Lung (tissue), 12 donors: ENCODE measurements around the gene TAS1R1. TPM values are rescaled to one million over a fixed set of nuclear protein-coding genes. Genes with fewer than 3 reads are reported as not detected.

Experiments used
- ATAC-seq: fragments of 200-7000 bp; cut with Tn5 transposase; one replicate; pipeline ENCODE4 v1.9.1; 2020; ENCODE audit warnings: moderate number of reproducible peaks; ENCODE audit not compliant: insufficient read depth, low FRiP score
- DNase-seq, 3 donors: peaks; one replicate each; pipeline ENCODE4 v3.0.0-alpha.2; 2013 to 2017
- H3K27ac ChIP-seq, 2 donors: one replicate each; pipeline ENCODE4 v1.5.1; 2013; ENCODE audit warnings: mild to moderate bottlenecking in 2 of 2, moderate library complexity in 2 of 2, control low read depth in 1 of 2, inconsistent platforms in 1 of 2, low read depth in 1 of 2, low read length in 1 of 2
- H3K27me3 ChIP-seq, 3 donors: one replicate each; pipeline ENCODE4 v1.5.1; 2013; ENCODE audit warnings: low read length in 2 of 3; ENCODE audit not compliant: control insufficient read depth in 3 of 3, insufficient read depth in 3 of 3
- H3K36me3 ChIP-seq, 4 donors: one replicate each; pipeline ENCODE4 v1.5.1; 2013; ENCODE audit warnings: low read length in 4 of 4, mild to moderate bottlenecking in 1 of 4, moderate library complexity in 1 of 4; ENCODE audit not compliant: control insufficient read depth in 4 of 4, insufficient read depth in 4 of 4
- H3K4me1 ChIP-seq, 5 donors: one replicate each; pipeline ENCODE4 v1.5.1; 2013; ENCODE audit warnings: low read length in 5 of 5, mild to moderate bottlenecking in 2 of 5, moderate library complexity in 1 of 5; ENCODE audit not compliant: control insufficient read depth in 5 of 5, insufficient read depth in 5 of 5
- H3K4me3 ChIP-seq: one replicate; pipeline ENCODE4 v1.5.1; 2013; ENCODE audit warnings: mild to moderate bottlenecking, control low read depth, moderate library complexity
- H3K9ac ChIP-seq, 2 donors: one replicate each; pipeline ENCODE4 v1.5.1; 2013; ENCODE audit warnings: low read length in 2 of 2, control low read depth in 1 of 2; ENCODE audit not compliant: insufficient read depth in 1 of 2
- H3K9me3 ChIP-seq, 4 donors: one replicate each; pipeline ENCODE4 v1.5.1; 2013; ENCODE audit warnings: low read length in 3 of 4, mild to moderate bottlenecking in 1 of 4, moderate library complexity in 1 of 4; ENCODE audit not compliant: control insufficient read depth in 4 of 4, insufficient read depth in 3 of 4
- CTCF ChIP-seq: IDR thresholded peaks from 2 replicates; pipeline ENCODE4 v1.5.1; 2012; ENCODE audit warnings: mild to moderate bottlenecking; ENCODE audit errors: control extremely low read depth, extremely low read depth
- WGBS, 2 donors: extraction: QIAGEN DNeasy Blood & Tissue Kit; methylation state at CpG; one replicate each; pipeline ENCODE4 v1.1.7; 2013; 5-methylcytosine and 5-hydroxymethylcytosine counted together
- polyA plus RNA-seq, 2 donors: library from polyadenylated mRNA; stranded (reverse); fragments of 200-250 nt; gene quantifications; one replicate each; pipeline ENCODE4 v1.2.1, GENCODE V29; 2013
- total RNA-seq, 2 donors: library from RNA; depleted of rRNA in 1 of 2; stranded (reverse); fragments of >200 nt in 1 of 2; gene quantifications; one replicate each; pipeline ENCODE4 v1.2.1, GENCODE V29; 2014 to 2021
- donor health status: control.
- donor health status: control.
- donor health status: Bipolar disorder and iron deficiency.
- donor health status: healthy.
- donor health status: DM: yes; HTN: yes; CAD: no.

TAS1R1 gene
- total and polyA plus RNA-seq, 4 donors, result 0.02 to 0.51 (median 0.15) TPM

DNA sequence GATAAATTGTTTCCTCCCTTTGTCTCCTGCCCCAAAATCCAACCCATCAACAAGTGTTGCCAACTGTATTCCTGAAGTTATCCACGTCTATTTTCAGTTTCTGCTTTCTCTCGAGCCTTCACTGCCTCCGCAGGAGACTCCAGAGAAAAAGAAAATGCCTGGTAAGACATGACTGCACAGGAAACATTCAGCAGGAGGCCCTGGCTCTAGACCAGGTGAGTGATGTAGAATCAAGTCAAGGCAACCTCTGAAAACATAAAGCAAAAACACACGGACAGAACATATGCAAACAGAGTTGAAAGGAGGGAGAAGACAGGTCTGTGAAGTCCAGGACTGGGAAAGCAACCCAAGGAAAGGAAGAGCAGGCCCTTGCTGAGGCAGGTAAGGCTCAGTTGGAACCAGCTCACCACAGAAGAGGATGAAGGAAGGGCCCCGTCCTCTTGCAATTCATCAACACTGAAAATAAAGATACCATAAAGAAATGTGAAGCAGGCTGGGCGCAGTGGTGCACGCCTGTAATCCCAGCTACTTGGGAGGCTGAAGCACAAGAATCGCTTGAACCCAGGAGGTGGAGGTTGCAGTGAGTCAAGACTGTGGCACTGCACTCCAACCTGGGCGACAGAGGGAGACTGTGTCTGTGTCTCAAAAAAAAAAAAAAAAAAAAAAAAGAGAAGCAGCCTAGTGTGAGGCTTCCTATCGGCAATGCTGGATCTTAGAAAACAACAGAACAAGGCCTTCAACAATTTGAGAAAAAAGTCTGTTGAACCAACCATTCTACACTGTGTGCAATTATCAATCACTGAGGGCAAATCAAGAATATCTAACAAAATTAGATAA, 9.6 kb upstream of the TAS1R1 start:
- no peaks in the 10 kb centered on the region for H3K27me3 ChIP-seq
- no peak for TF ChIP-seq CTCF
- H3K9me3 ChIP-seq, result no peaks in the 10 kb centered on the region
- peak overlapping the region in 1 of 2 donors; percentile 45 for H3K27ac ChIP-seq
- H3K9ac ChIP-seq, result no peak overlapping the region
- H3K4me3 ChIP-seq, result no peak overlapping the region
- ATAC-seq (no peak), DNase-seq (no peak)
- WGBS, 2 donors, result 61 to 77% methylated on average over 10 of the region's 10 CpGs
- peaks cover 17 to 43% (median 28%) of the 10 kb centered on the region in 4 donors for H3K36me3 ChIP-seq
- peaks cover 0 to 1% (median 0%) of the 10 kb centered on the region in 5 donors for H3K4me1 ChIP-seq

- ATAC-seq (no peak), DNase-seq (peak in 1 of 3 donors; percentile 6)
- Histone ChIP-seq H3K36me3 (peaks cover 17 to 44% (median 29%) of the 10 kb centered on the region in 4 donors), H3K9me3 (no peaks in the 10 kb centered on the region), H3K27ac (peak overlapping the region; percentile 1 to 6), H3K9ac (no peak overlapping the region), H3K4me1 (peaks cover 0 to 1% (median 0%) of the 10 kb centered on the region in 5 donors), H3K27me3 (no peaks in the 10 kb centered on the region), H3K4me3 (no peak overlapping the region)
- 61 to 68% methylated on average over 5 of the region's 5 CpGs for WGBS, 2 donors
- no peak for TF ChIP-seq CTCF
Observed at GRCh38 chr1:6546326-6546725, 8.8 kb upstream of the TAS1R1 start.

DNA sequence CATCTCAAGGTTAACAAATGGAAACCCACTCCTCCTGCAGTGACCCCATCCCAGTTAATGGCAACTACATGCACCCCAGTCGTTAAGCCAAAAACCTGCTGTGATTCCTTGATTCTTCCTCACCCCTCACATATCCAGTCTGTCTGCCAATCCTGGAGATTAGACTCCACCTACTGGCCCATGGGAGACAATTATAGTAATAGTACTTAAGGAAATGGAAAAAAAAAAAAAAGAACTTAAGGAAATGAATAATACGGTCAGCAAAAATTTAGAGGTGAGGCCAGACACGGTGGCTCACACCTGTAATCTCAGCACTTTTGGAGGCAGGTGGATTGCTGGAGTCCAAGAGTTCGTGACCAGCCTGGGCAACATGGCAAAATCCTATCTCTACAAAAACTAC, 7.8 kb upstream of the TAS1R1 start:
- no peak overlapping the region for H3K9ac ChIP-seq
- no peaks in the 10 kb centered on the region for H3K9me3 ChIP-seq
- no peak for DNase-seq
- peaks cover 17 to 44% (median 28%) of the 10 kb centered on the region in 4 donors for H3K36me3 ChIP-seq
- no peaks in the 10 kb centered on the region for H3K27me3 ChIP-seq
- peaks cover 0 to 1% (median 0%) of the 10 kb centered on the region in 5 donors for H3K4me1 ChIP-seq
- no peak overlapping the region for H3K4me3 ChIP-seq
- TF ChIP-seq CTCF, result no peak
- ATAC-seq, result no peak
- H3K27ac ChIP-seq, result peak overlapping the region in 1 of 2 donors; percentile 11
- WGBS, 2 donors, result 67 to 71% methylated on average over 4 of the region's 4 CpGs
